Endothelial cell of umbilical vein (primary cell): ENCODE measurements around the gene ABCC1. TPM values are rescaled to one million over a fixed set of nuclear protein-coding genes. Genes with fewer than 3 reads are reported as not detected.

Source experiments
- BruUV-seq: library from RNA; stranded (reverse); fragments of 400-500 nt; replicated peaks from 2 replicates; lab custom pipeline; 2021; lab: Mats Ljungman, UMichigan
- CTCF ChIA-PET: fragments of 300-600, 350-600 bp; sonication (Branson Sonifier 250); formaldehyde crosslinking; loops from one replicate; lab custom pipeline; 2021; ENCODE audit warnings: antibody characterized with exemption, inconsistent platforms; lab: Charles Lee
- POLR2A ChIA-PET: fragments of 300-600, 350-600 bp; sonication (Branson Sonifier 250); formaldehyde crosslinking; loops from one replicate; lab custom pipeline; 2021; ENCODE audit warnings: antibody characterized with exemption, inconsistent platforms; lab: Charles Lee
- DNase-seq: peaks from one replicate; pipeline ENCODE4 v3.0.0-alpha.2; 2011; ENCODE audit warnings: low read depth, low spot score
- FAIRE-seq: peaks from 2 replicates; lab custom pipeline; 2011; peaks lifted over from hg19 to GRCh38; lab: Jason Lieb, UNC
- H2AFZ ChIP-seq: 2 replicates; pipeline ENCODE4 v1.6.0; 2012; ENCODE audit warnings: low read depth, low read length, control low read depth, inconsistent platforms
- H3K27ac ChIP-seq: 2 replicates; pipeline ENCODE4 v1.5.1; 2011; ENCODE audit warnings: low read depth, mild to moderate bottlenecking, control low read depth, low read length, moderate library complexity; ENCODE audit not compliant: insufficient read depth
- H3K27me3 ChIP-seq, 2 experiments: 2 replicates each; pipeline versions ENCODE4 v1.6.0 to v1.6.1; 2011; ENCODE audit warnings: low read length in 2 of 2, mixed read lengths in 1 of 2; ENCODE audit not compliant: control insufficient read depth in 2 of 2, insufficient read depth in 2 of 2
- H3K36me3 ChIP-seq, 2 experiments: 2 replicates in 1 of 2; 3 replicates in 1 of 2; pipeline ENCODE4 v1.5.1; 2011; ENCODE audit warnings: low read length in 2 of 2, mild to moderate bottlenecking in 1 of 2, moderate library complexity in 1 of 2; ENCODE audit not compliant: control insufficient read depth in 2 of 2, insufficient read depth in 2 of 2; ENCODE audit errors: extremely low read depth in 1 of 2
- H3K4me1 ChIP-seq: 3 replicates; pipeline ENCODE4 v1.5.1; 2011; ENCODE audit warnings: mild to moderate bottlenecking, low read length; ENCODE audit not compliant: control insufficient read depth, insufficient read depth; ENCODE audit errors: extremely low read depth
- H3K4me2 ChIP-seq: 2 replicates; pipeline ENCODE4 v1.6.1; 2011; ENCODE audit warnings: low read length, control low read depth, mixed read lengths; ENCODE audit not compliant: insufficient read depth
- H3K4me3 ChIP-seq, 3 experiments: fragments of 200-600 bp in 1 of 3; sonication (generic), shearing (Covaris generic) in 1 of 3; replicated peaks in 1 of 3; 2 replicates each; pipeline ENCODE4 v1.5.1; 2011 to 2016; ENCODE audit warnings: control low read depth in 3 of 3, low read length in 3 of 3, mild to moderate bottlenecking in 2 of 3, inconsistent platforms in 1 of 3, low read depth in 1 of 3, moderate library complexity in 1 of 3; ENCODE audit not compliant: insufficient read depth in 1 of 3
- H3K79me2 ChIP-seq: 2 replicates; pipeline ENCODE4 v1.6.0; 2012; ENCODE audit warnings: low read length, inconsistent platforms; ENCODE audit not compliant: control insufficient read depth, insufficient read depth
- H3K9ac ChIP-seq: replicated peaks from 2 replicates; pipeline ENCODE3; 2011; ENCODE audit warnings: low read length, control low read depth; ENCODE audit not compliant: insufficient read depth; ENCODE audit errors: extremely low read depth
- H3K9me1 ChIP-seq: replicated peaks from 3 replicates; pipeline ENCODE4 v1.6.0; 2011; ENCODE audit warnings: mild to moderate bottlenecking, low read length; ENCODE audit not compliant: control insufficient read depth, insufficient read depth; ENCODE audit errors: extremely low read depth
- H3K9me3 ChIP-seq: replicated peaks from 2 replicates; pipeline ENCODE4 v1.5.1; 2012; ENCODE audit warnings: low read length, inconsistent platforms; ENCODE audit not compliant: control insufficient read depth, insufficient read depth
- H4K20me1 ChIP-seq: replicated peaks from 2 replicates; pipeline ENCODE3; 2011; ENCODE audit warnings: mild to moderate bottlenecking, low read length; ENCODE audit not compliant: control insufficient read depth, insufficient read depth; ENCODE audit errors: extremely low read depth
- EZH2 ChIP-seq: IDR thresholded peaks from 2 replicates; pipeline ENCODE4 v1.6.1; 2012; ENCODE audit warnings: borderline replicate concordance, low read depth, mild to moderate bottlenecking, moderate library complexity, low read length, inconsistent platforms; ENCODE audit not compliant: severe bottlenecking
- FOS ChIP-seq: IDR thresholded peaks from 2 replicates; pipeline ENCODE4 v1.6.1; 2011; ENCODE audit warnings: mild to moderate bottlenecking, low read length, moderate library complexity, borderline replicate concordance; ENCODE audit not compliant: insufficient read depth
- GATA2 ChIP-seq: IDR thresholded peaks from 2 replicates; pipeline ENCODE4 v1.7.0; 2011; ENCODE audit warnings: low read depth, mild to moderate bottlenecking, moderate library complexity, mixed read lengths, low read length; ENCODE audit not compliant: insufficient read length, insufficient read depth
- JUN ChIP-seq: IDR thresholded peaks from 2 replicates; pipeline ENCODE4 v1.6.1; 2011; ENCODE audit warnings: borderline replicate concordance, low read depth; ENCODE audit not compliant: insufficient read length, insufficient read depth
- MYC ChIP-seq: IDR thresholded peaks from one replicate; pipeline ENCODE4 v1.6.1; 2011; ENCODE audit warnings: mild to moderate bottlenecking, low read depth, low read length
- POLR2A ChIP-seq: IDR thresholded peaks from 2 replicates; pipeline ENCODE4 v1.6.1; 2012; ENCODE audit warnings: low read depth, mild to moderate bottlenecking, control low read depth, low read length
- POLR2AphosphoS5 ChIP-seq: IDR thresholded peaks from 2 replicates; pipeline ENCODE4 v1.6.1; 2012; ENCODE audit warnings: low read depth, mild to moderate bottlenecking, control low read depth, low read length, moderate library complexity; ENCODE audit not compliant: insufficient read depth
- dilution Hi-C: fragments of 300-500 bp; cut with MboI; formaldehyde crosslinking; loops from one replicate; pipeline ENCODE4 v1.15.0; 2019; ENCODE audit warnings: low sequenced_read_pairs; ENCODE audit not compliant: extremely low pct_ligation_motif_present
- intact Hi-C: fragments of 100-400 bp; cut with micrococcal nuclease; formaldehyde crosslinking; loops from one replicate; pipeline ENCODE4 v1.10.0; 2022
- polyA plus RNA-seq, 4 experiments: library from polyadenylated mRNA; depleted of rRNA in 3 of 4; stranded (reverse) in 3 of 4; unstranded in 1 of 4; fragments of >200 nt; gene quantifications; 2 replicates each; pipeline versions ENCODE4 v1.2.1 to v1.2.3, GENCODE V29; 2011 to 2012; ENCODE audit warnings: missing spikeins in 1 of 4
- total RNA-seq: library from RNA; stranded (reverse); gene quantifications from 2 replicates; pipeline ENCODE4 v1.2.3, GENCODE V29; 2021
- TF ChIP-seq, protein P1 (sequence below), 2 donors: IDR thresholded peaks; 1 replicate in 1 of 2; 2 replicates in 1 of 2; pipeline ENCODE4 v1.5.1; 2011; ENCODE audit warnings: low read length in 2 of 2, mild to moderate bottlenecking in 2 of 2, moderate library complexity in 2 of 2, control low read depth in 1 of 2, inconsistent platforms in 1 of 2, low read depth in 1 of 2; ENCODE audit not compliant: insufficient read depth in 1 of 2; ENCODE audit errors: extremely low read depth in 1 of 2
- TF ChIP-seq, protein P2 (sequence below): IDR thresholded peaks from 2 replicates; pipeline ENCODE4 v1.6.1; 2011; ENCODE audit not compliant: insufficient read depth, insufficient read length

The ABCC1 gene
- total and polyA plus RNA-seq, 2 donors (not counting 3 experiments of a cell fraction or from before 2014, with no cell fraction given): 46.1 to 89.2 TPM

GRCh38 chr16:16157166-16157565 is 207.8 kb downstream of the ABCC1 start:
- dilution Hi-C loops: no loop called here
- no peak for FAIRE-seq

DNA sequence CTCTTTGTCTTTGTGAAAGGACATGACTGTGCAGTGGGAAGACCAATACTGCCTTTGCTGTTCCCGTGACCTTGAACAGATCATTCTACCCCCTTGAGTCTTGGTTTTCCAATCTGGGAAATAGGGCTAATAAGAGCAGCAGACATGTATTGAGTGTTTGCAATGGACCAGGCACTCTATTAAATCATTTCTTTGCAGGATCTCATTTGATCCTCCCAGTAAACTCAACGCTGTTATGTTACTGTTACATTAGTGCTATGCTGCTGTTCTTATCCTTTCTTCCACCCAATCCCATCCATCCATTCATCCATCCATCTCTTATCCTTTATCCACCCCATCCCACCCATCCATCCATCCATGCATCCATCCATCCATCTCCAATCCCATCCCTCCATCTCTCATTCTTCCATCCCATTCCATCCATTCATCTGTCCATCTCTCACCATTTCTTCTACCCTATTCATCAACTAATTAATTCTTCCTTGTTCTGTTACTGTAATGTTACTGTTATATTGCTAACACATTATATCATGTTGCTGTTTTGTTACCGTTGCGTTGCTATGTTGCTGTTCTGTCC is 208.8 kb downstream of the ABCC1 start:
- H2AFZ ChIP-seq: no peak overlapping the region
- BruUV-seq: no TSS peak
- H3K4me2 ChIP-seq: no peak overlapping the region
- no peak for FAIRE-seq
- ChIA-PET CTCF (no interaction called here), POLR2A (no interaction called here)
- no peak overlapping the region for H3K27ac ChIP-seq
- no peaks in the 10 kb centered on the region for H3K79me2 ChIP-seq
- no peaks in the 10 kb centered on the region for H3K9me3 ChIP-seq
- dilution Hi-C loops (no loop called here), intact Hi-C loops (no loop called here)
- no peak overlapping the region for H3K9ac ChIP-seq
- H3K27me3 ChIP-seq: peaks cover 0 to 1% of the 10 kb centered on the region in 2 experiments
- no peak for DNase-seq
- H4K20me1 ChIP-seq: no peaks in the 10 kb centered on the region
- H3K4me3 ChIP-seq: no peak overlapping the region
- TF ChIP-seq, protein P1, sequence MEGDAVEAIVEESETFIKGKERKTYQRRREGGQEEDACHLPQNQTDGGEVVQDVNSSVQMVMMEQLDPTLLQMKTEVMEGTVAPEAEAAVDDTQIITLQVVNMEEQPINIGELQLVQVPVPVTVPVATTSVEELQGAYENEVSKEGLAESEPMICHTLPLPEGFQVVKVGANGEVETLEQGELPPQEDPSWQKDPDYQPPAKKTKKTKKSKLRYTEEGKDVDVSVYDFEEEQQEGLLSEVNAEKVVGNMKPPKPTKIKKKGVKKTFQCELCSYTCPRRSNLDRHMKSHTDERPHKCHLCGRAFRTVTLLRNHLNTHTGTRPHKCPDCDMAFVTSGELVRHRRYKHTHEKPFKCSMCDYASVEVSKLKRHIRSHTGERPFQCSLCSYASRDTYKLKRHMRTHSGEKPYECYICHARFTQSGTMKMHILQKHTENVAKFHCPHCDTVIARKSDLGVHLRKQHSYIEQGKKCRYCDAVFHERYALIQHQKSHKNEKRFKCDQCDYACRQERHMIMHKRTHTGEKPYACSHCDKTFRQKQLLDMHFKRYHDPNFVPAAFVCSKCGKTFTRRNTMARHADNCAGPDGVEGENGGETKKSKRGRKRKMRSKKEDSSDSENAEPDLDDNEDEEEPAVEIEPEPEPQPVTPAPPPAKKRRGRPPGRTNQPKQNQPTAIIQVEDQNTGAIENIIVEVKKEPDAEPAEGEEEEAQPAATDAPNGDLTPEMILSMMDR (IDR thresholded peaks at IDR 0.05; ENCODE audit: extremely low read depth in 1 of 2, insufficient read depth in 1 of 2, low read depth in 1 of 2, low read length in 2 of 2): no peak
- TF ChIP-seq EZH2 (no peak), GATA2 (no peak), JUN (no peak), POLR2AphosphoS5 (no peak), FOS (no peak), MYC (no peak), POLR2A (no peak)
- TF ChIP-seq, protein P2, sequence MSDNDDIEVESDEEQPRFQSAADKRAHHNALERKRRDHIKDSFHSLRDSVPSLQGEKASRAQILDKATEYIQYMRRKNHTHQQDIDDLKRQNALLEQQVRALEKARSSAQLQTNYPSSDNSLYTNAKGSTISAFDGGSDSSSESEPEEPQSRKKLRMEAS: no peak
- no peaks in the 10 kb centered on the region for H3K4me1 ChIP-seq
- no peaks in the 10 kb centered on the region for H3K36me3 ChIP-seq
- H3K9me1 ChIP-seq: no peaks in the 10 kb centered on the region

More at GRCh38 chr16:16157166-16157565, 207.8 kb downstream of the ABCC1 start:
- Histone ChIP-seq H2AFZ (no peak overlapping the region), H3K9me3 (no peaks in the 10 kb centered on the region), H3K9me1 (no peaks in the 10 kb centered on the region), H3K27ac (no peak overlapping the region), H3K9ac (no peak overlapping the region), H3K4me2 (no peak overlapping the region), H3K4me3 (no peak overlapping the region), H3K4me1 (no peaks in the 10 kb centered on the region), H3K36me3 (no peaks in the 10 kb centered on the region), H4K20me1 (no peaks in the 10 kb centered on the region), H3K79me2 (no peaks in the 10 kb centered on the region), H3K27me3 (no peaks in the 10 kb centered on the region)
- no TSS peak for BruUV-seq
- DNase-seq: no peak
- no peak for TF ChIP-seq MYC
- no peak for TF ChIP-seq POLR2A
- no peak for TF ChIP-seq GATA2
- no peak for TF ChIP-seq FOS
- no peak for TF ChIP-seq POLR2AphosphoS5
- TF ChIP-seq, protein P1 (IDR thresholded peaks at IDR 0.05; ENCODE audit: extremely low read depth in 1 of 2, insufficient read depth in 1 of 2, low read depth in 1 of 2, low read length in 2 of 2): no peak
- POLR2A ChIA-PET: no interaction called here
- CTCF ChIA-PET: no interaction called here
- intact Hi-C loops: no loop called here
